ENCODE measurements around the gene DAP. TPM values are rescaled to one million over a fixed set of nuclear protein-coding genes. Genes with fewer than 3 reads are reported as not detected.

Gene DAP
- total RNA-seq, 1 donor from 2014 or later, result 117 TPM

DNA sequence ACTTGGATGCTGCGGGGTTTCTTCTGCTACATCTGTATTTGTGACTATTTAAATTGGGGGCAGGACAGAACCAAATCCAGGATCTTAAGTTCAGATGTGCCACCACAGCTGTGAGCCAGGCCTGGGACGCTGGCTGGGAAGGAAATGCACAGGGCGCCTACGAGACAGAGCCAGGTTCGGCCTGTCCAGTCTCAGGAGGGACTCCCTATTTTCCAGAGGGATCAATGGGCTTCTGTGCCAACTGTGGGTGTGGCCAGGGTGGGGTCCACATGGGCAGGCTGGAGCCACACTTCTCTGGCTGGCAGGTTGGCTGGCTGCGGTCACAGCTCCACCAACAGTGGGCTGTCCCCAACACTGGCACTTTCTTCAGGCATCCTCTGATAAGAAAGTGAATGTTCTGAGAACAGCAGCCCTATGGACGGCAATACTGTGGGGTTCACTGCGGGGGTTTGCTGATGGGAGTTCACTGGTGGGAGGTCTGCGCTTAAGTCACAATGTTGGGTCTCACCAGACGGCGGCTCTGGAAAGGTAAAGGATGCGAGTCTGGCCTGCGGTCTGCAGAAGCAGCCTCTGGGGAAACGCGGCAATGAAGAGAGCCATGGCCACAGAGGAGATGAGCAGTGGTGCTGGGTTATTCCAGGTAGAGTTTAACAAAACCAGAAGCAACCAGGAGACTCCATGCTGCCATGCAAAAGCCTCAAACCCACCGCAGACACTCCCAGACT, 78.1 kb downstream of the DAP start:
- Histone ChIP-seq H3K4me1 (no peaks in the 10 kb centered on the region), H3K27me3 (no peaks in the 10 kb centered on the region), H3K36me3 (peaks cover 41 to 57% of the 10 kb centered on the region in 2 donors), H3K27ac (no peak overlapping the region), H3K9me3 (no peaks in the 10 kb centered on the region), H3K4me3 (no peak overlapping the region)
- intact Hi-C loops (cut with DNase I), result no loop called here
- TF ChIP-seq CTCF (IDR thresholded peaks at IDR 0.05), result no peak
- no peak for DNase-seq (ENCODE audit: low spot score in 2 of 2)

- intact Hi-C loops (cut with DNase I), result no loop called here
Observed at GRCh38 chr5:10681731-10682679, 79.0 kb downstream of the DAP start.

DNA sequence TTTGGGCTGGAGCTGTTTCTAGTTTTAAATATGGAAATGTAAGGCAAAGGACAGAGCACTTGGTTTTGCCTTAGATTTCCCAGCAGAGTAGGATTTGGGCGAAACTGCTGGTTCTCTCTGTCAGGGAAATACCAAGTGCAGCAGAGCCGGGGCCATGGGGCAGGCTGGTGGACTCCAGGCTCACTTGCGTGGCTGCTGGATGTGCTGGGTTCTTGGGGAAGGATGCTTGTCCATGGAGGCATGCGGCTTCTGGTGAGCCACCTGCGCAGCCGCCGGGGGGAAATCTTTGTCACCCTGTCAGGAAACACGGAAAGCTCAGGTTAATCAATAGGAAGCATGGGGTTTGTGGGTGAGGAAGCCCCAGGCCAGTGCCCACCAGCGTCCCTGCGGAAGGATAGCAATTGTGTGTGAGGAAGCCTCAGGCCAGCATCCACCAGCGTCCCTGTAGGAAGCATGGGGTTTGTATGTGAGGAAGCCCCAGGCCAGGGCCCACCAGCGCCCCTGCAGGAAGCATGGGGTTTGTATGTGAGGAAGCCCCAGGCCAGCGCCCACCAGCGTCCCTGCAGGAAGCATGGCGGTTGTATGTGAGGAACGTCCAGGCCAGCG, 80.1 kb downstream of the DAP start:
- Histone ChIP-seq H3K27ac (no peak overlapping the region), H3K36me3 (peaks cover 41 to 66% of the 10 kb centered on the region in 2 donors)

More at GRCh38 chr5:10681731-10682679, 79.0 kb downstream of the DAP start:
- H3K36me3 ChIP-seq, result peaks cover 41 to 66% of the 10 kb centered on the region in 2 donors
- no peak overlapping the region for H3K4me3 ChIP-seq
- H3K27me3 ChIP-seq, result no peaks in the 10 kb centered on the region
- H3K4me1 ChIP-seq, result no peaks in the 10 kb centered on the region
- no peak for TF ChIP-seq CTCF (IDR thresholded peaks at IDR 0.05)
- H3K27ac ChIP-seq, result no peak overlapping the region
- DNase-seq (ENCODE audit: low spot score in 2 of 2), result no peak
- H3K9me3 ChIP-seq, result no peaks in the 10 kb centered on the region

GRCh38 chr5:10679336-10679988, 81.6 kb downstream of the DAP start:
- H3K4me1 ChIP-seq, result no peaks in the 10 kb centered on the region
- no peak for TF ChIP-seq CTCF (IDR thresholded peaks at IDR 0.05)
- no peak overlapping the region for H3K4me3 ChIP-seq
- no peaks in the 10 kb centered on the region for H3K27me3 ChIP-seq
- intact Hi-C loops (cut with DNase I), result no loop called here
- peaks cover 41 to 66% of the 10 kb centered on the region in 2 donors for H3K36me3 ChIP-seq
- no peak for DNase-seq (ENCODE audit: low spot score in 2 of 2)
- H3K9me3 ChIP-seq, result no peaks in the 10 kb centered on the region
- H3K27ac ChIP-seq, result no peak overlapping the region

More for the DNA sequence above, 80.1 kb downstream of the DAP start:
- H3K4me3 ChIP-seq, result no peak overlapping the region
- no peaks in the 10 kb centered on the region for H3K4me1 ChIP-seq
- H3K9me3 ChIP-seq, result no peaks in the 10 kb centered on the region
- intact Hi-C loops (cut with DNase I), result no loop called here
- no peaks in the 10 kb centered on the region for H3K27me3 ChIP-seq
- TF ChIP-seq CTCF (IDR thresholded peaks at IDR 0.05), result no peak
- DNase-seq (ENCODE audit: low spot score in 2 of 2), result no peak

DNA sequence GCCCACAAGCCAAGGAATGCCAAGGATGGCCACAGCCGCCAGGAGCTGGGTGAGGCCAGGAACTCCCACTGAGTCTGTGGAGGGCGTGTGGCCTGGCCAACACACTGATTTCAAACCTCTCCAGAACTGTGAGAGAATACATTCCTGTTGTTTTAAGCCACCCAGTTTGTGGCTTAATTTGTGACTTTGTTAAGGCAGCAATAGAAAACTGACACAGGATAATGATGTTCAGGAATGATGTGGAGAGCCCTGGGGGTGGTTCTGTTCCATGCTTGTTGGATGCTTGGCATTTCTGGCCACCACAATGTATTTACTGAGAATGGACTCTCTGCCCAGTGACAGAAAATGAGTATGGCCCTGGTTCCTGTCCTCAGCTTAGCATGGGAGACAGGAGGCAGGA, 82.8 kb downstream of the DAP start:
- no peak for DNase-seq (ENCODE audit: low spot score in 2 of 2)
- Histone ChIP-seq H3K4me3 (no peak overlapping the region), H3K4me1 (no peaks in the 10 kb centered on the region), H3K36me3 (peaks cover 41 to 61% of the 10 kb centered on the region in 2 donors), H3K9me3 (no peaks in the 10 kb centered on the region), H3K27ac (no peak overlapping the region), H3K27me3 (no peaks in the 10 kb centered on the region)
- intact Hi-C loops (cut with DNase I), result no loop called here
- TF ChIP-seq CTCF (IDR thresholded peaks at IDR 0.05), result no peak

All from ascending aorta (tissue), 2 donors.